Heart right ventricle (tissue), 16 donors: ENCODE results near the gene HOGA1. TPM values are rescaled to one million over a fixed set of nuclear protein-coding genes. Genes with fewer than 3 reads are reported as not detected.

ENCODE experiments used
- ATAC-seq, 8 donors: fragments of 200-7000 bp; cut with Tn5 transposase; one replicate each; pipeline ENCODE4 v1.9.1; 2020; ENCODE audit warnings: mild to moderate bottlenecking in 8 of 8, moderate library complexity in 8 of 8, moderate number of reproducible peaks in 1 of 8
- DNase-seq, 2 donors: peaks; one replicate each; pipeline ENCODE4 v3.0.0-alpha.2; 2020
- H3K27ac ChIP-seq, 10 donors: fragments of 200-600 bp; sonication (generic) in 2 of 10; one replicate each; pipeline versions ENCODE4 v1.5.0 to v1.8.0; 2020 to 2022; ENCODE audit warnings: mild to moderate bottlenecking in 3 of 10
- H3K27me3 ChIP-seq, 7 donors: fragments of 200-600 bp; one replicate each; pipeline ENCODE4 v1.8.0; 2021 to 2022; ENCODE audit warnings: mild to moderate bottlenecking in 2 of 7
- H3K36me3 ChIP-seq, 9 donors: fragments of 200-600 bp; sonication (generic) in 1 of 9; one replicate each; pipeline versions ENCODE4 v1.5.0 to v1.8.0; 2020 to 2022; ENCODE audit warnings: mild to moderate bottlenecking in 2 of 9
- H3K4me1 ChIP-seq, 9 donors: fragments of 200-600 bp; sonication (generic) in 1 of 9; one replicate each; pipeline versions ENCODE4 v1.5.0 to v1.8.0; 2020 to 2022; ENCODE audit warnings: mild to moderate bottlenecking in 4 of 9
- H3K4me3 ChIP-seq, 10 donors: fragments of 200-600 bp; sonication (generic) in 2 of 10; one replicate each; pipeline versions ENCODE4 v1.5.0 to v1.8.0; 2020 to 2022; ENCODE audit warnings: mild to moderate bottlenecking in 7 of 10, moderate library complexity in 2 of 10
- H3K9me3 ChIP-seq, 11 donors: fragments of 200-600 bp in 10 of 11; sonication (generic) in 2 of 11; one replicate each; pipeline versions ENCODE4 v1.5.0 to v1.8.0; 2013 to 2022; ENCODE audit warnings: mild to moderate bottlenecking in 2 of 11, control low read depth in 1 of 11, moderate library complexity in 1 of 11
- WGBS, 2 donors: extraction: QIAGEN DNeasy Blood & Tissue Kit; methylation state at CpG; one replicate each; pipeline ENCODE4 v1.1.7; 2013; ENCODE audit warnings: inconsistent platforms in 1 of 2; 5-methylcytosine and 5-hydroxymethylcytosine counted together
- intact Hi-C, 10 donors: fragments of 100-400 bp; cut with DNase I; formaldehyde crosslinking; loops; one replicate each; pipeline versions ENCODE4 v1.11.1 to v1.14.2; 2022
- polyA plus RNA-seq, 2 donors: library from polyadenylated mRNA; stranded (reverse); fragments of 200-250 nt; gene quantifications; one replicate each; pipeline ENCODE4 v1.2.3, GENCODE V29; 2013
- total RNA-seq, 10 donors: library from RNA; stranded (reverse); fragmentation: NEBNext Ultra II Directional in 3 of 10; extraction: Animal tissue kit (Norgen Biotek cat#: 25700) in 3 of 10; gene quantifications; one replicate each; pipeline versions ENCODE4 v1.2.1 to v1.2.4, GENCODE V29; 2021 to 2023
- TF ChIP-seq, protein P1 (sequence below), 9 donors: fragments of 200-600 bp; sonication (generic) in 2 of 9; IDR thresholded peaks; one replicate each; pipeline versions ENCODE4 v1.5.0 to v1.8.0; 2021 to 2022; ENCODE audit warnings: antibody characterized with exemption in 9 of 9, mild to moderate bottlenecking in 5 of 9, moderate library complexity in 1 of 9
- donor health status: Arrhythmogenic right ventricular cardiomyopathy.
- donor health status: ischemic (EF 13 %, LVEDD 7.1; RV severe dilation, severe dysfunction).
- donor health status: healthy with polysubstance abuse.
- donor health status: DM: no; HTN: yes; CAD: no.
- donor health status: DM: no; HTN: no; CAD: no.
- donor health status: ischemic (EF 25% LVEDD 6.9; RV normal size, moderate dysfunction).
- donor health status: ischemic (EF 25% LVEDD 5.7; RV mildly dilated, moderate dysfunction).
- donor health status: healthy.
- donor health status: DM: yes; HTN: yes; CAD: no.
- donor health status: Ischemic cardiomyopathy.
- donor health status: ischemic (EF 35%, LVEDD 5.7; RV mildly dilated, moderate dysfunction).
- donor health status: nonischemic (EF 11% LVEDD 7.7; RV severe dilation, severe dysfunction).
- donor health status: DM: yes; HTN: yes; CAD: no.
- donor health status: PGD.
- donor health status: ischemic (EF 29% LVEDD 5.4; RV normal size, mild dysfunction).
- donor health status: nonischemic (EF 23%, LVEDD 6.1; RV moderate dilation, normal function).

The HOGA1 gene
- total and polyA plus RNA-seq, 12 donors, result 8.9 to 58.3 (median 18.1) TPM

GRCh38 chr10:97611473-97611872 lies 27.3 kb downstream of the HOGA1 start:
- intact Hi-C loops, result loop anchor here in 8 of 10 donors (2.0 to 10.0 kb wide), 8 partner anchors 39 to 209 kb away; partner anchors contain the start of genes ANKRD2 (in 3 of the 8), RRP12 (in 2 of the 8), MMS19 (in 1 of the 8) and UBTD1 (in 1 of the 8)
- H3K4me1 ChIP-seq, result peaks cover 0 to 38% (median 9%) of the 10 kb centered on the region in 9 donors
- H3K27ac ChIP-seq, result peak overlapping the region in 5 of 10 donors; percentile 70 to 90 (median 84)
- no peaks in the 10 kb centered on the region for H3K27me3 ChIP-seq
- peaks cover 0 to 20% (median 0%) of the 10 kb centered on the region in 9 donors for H3K36me3 ChIP-seq
- TF ChIP-seq, protein P1, sequence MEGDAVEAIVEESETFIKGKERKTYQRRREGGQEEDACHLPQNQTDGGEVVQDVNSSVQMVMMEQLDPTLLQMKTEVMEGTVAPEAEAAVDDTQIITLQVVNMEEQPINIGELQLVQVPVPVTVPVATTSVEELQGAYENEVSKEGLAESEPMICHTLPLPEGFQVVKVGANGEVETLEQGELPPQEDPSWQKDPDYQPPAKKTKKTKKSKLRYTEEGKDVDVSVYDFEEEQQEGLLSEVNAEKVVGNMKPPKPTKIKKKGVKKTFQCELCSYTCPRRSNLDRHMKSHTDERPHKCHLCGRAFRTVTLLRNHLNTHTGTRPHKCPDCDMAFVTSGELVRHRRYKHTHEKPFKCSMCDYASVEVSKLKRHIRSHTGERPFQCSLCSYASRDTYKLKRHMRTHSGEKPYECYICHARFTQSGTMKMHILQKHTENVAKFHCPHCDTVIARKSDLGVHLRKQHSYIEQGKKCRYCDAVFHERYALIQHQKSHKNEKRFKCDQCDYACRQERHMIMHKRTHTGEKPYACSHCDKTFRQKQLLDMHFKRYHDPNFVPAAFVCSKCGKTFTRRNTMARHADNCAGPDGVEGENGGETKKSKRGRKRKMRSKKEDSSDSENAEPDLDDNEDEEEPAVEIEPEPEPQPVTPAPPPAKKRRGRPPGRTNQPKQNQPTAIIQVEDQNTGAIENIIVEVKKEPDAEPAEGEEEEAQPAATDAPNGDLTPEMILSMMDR (IDR thresholded peaks at IDR 0.05), result no peak
- H3K9me3 ChIP-seq, result no peaks in the 10 kb centered on the region
- ATAC-seq (peak in 1 of 8 donors; percentile 7), DNase-seq (no peak)
- 86 to 90% methylated on average over 12 of the region's 12 CpGs for WGBS, 2 donors
- no peak overlapping the region for H3K4me3 ChIP-seq

DNA sequence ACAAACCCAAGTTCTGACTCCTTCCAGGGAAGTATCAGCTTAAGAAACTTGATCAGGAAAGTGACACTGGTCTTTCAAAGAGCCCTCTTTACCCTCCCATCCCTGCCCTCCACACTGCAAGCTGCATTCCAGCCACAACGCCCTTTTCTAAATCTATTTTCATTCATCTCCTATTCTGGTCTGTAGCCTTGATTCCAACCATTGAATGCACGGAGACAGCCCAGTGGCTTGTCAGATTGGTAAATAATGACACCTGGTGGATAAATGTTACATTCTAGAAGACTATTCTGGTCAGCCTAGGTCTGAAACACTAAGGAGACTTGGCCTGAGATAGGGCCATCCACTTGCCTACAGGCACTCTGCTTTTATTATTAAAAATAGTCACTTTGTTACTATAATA lies 28.2 kb downstream of the HOGA1 start:
- peak in 1 of 2 donors; percentile 22 for DNase-seq
- intact Hi-C loops, result loop anchor here in 8 of 10 donors (1.0 to 10.0 kb wide), 11 partner anchors 40 to 210 kb away; partner anchors contain the start of genes ANKRD2 (in 5 of the 8), RRP12 (in 2 of the 8), MMS19 (in 1 of the 8) and UBTD1 (in 1 of the 8)
- 15 to 23% methylated on average over 2 of the region's 2 CpGs for WGBS, 2 donors
- TF ChIP-seq, protein P1 (IDR thresholded peaks at IDR 0.05), result peak; percentile 24 to 71 (median 50)
- Histone ChIP-seq H3K4me1 (peaks cover 0 to 38% (median 9%) of the 10 kb centered on the region in 9 donors), H3K4me3 (no peak overlapping the region), H3K36me3 (peaks cover 0 to 26% (median 0%) of the 10 kb centered on the region in 9 donors), H3K9me3 (no peaks in the 10 kb centered on the region), H3K27ac (peak overlapping the region in 6 of 10 donors; percentile 35 to 90 (median 71)), H3K27me3 (no peaks in the 10 kb centered on the region)
- ATAC-seq, result peak; percentile 63 to 82 (median 71)

DNA sequence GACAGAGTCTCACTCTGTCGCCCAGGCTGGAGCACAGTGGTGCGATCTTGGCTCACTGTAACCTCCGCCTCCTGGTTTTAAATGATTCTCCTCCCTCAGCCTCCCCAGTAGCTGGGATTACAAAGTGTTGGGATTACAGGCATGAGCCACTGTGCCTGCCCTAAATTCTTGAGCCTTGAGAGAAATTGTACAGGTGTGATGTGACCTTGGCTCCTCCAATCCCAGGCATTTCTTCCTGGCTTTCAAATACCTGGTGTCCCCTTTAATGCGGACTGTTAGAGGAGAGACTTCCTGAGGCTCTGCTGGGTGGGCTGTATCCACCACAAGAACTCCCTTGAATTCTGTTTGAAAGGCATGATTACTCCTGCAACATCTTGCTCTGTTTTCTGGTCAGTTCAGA lies 34.1 kb downstream of the HOGA1 start:
- WGBS, 2 donors, result 87 to 96% methylated on average over 4 of the region's 4 CpGs
- Histone ChIP-seq H3K36me3 (peaks cover 0 to 26% (median 0%) of the 10 kb centered on the region in 9 donors), H3K4me1 (no peaks in the 10 kb centered on the region), H3K27ac (no peak overlapping the region), H3K27me3 (no peaks in the 10 kb centered on the region), H3K9me3 (no peaks in the 10 kb centered on the region), H3K4me3 (no peak overlapping the region)
- TF ChIP-seq, protein P1 (IDR thresholded peaks at IDR 0.05), result no peak
- ATAC-seq (no peak), DNase-seq (no peak)
- intact Hi-C loops, result loop anchor here in 4 of 10 donors (5.0 to 10.0 kb wide), 5 partner anchors 123 to 213 kb away; partner anchors contain the start of genes MMS19 (in 1 of the 4), RRP12 (in 1 of the 4) and UBTD1 (in 1 of the 4)

DNA sequence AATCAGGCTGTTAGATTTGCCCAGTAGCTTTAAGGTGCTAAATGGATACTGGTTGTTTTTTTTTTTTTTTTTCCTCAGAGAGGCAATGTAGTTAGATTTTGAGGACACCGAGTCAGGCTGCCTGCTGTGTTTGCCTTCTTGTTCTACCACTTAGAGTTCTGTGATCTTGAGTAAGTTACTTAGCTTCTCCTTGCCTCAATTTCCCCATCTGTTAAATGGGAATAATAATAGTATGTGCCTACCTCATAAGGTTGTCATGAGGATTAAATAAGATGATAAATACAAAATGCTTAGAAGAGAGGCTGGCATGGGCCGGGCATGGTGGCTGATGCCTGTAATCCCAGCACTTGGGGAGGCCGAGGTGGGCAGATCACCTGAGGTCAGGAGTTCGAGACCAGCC lies 34.5 kb downstream of the HOGA1 start:
- Histone ChIP-seq H3K4me3 (no peak overlapping the region), H3K36me3 (peaks cover 0 to 26% (median 0%) of the 10 kb centered on the region in 9 donors), H3K27me3 (no peaks in the 10 kb centered on the region), H3K27ac (no peak overlapping the region), H3K4me1 (no peaks in the 10 kb centered on the region), H3K9me3 (no peaks in the 10 kb centered on the region)
- WGBS, 2 donors, result 94 to 96% methylated on average over 4 of the region's 4 CpGs
- intact Hi-C loops, result loop anchor here in 4 of 10 donors (5.0 to 10.0 kb wide), 5 partner anchors 124 to 214 kb away; partner anchors contain the start of genes MMS19 (in 1 of the 4), RRP12 (in 1 of the 4) and UBTD1 (in 1 of the 4)
- no peak for ATAC-seq
- DNase-seq, result no peak
- TF ChIP-seq, protein P1 (IDR thresholded peaks at IDR 0.05), result no peak
